Dermis lymphatic vessel endothelial cell (primary cell): ENCODE measurements around the gene ZYX. TPM values are rescaled to one million over a fixed set of nuclear protein-coding genes. Genes with fewer than 3 reads are reported as not detected.

Source experiments
- total RNA-seq: library from RNA; depleted of rRNA; stranded (reverse); fragments of >200 nt; gene quantifications from 2 replicates; pipeline ENCODE4 v1.2.1, GENCODE V29; 2014

Gene ZYX, protein sequence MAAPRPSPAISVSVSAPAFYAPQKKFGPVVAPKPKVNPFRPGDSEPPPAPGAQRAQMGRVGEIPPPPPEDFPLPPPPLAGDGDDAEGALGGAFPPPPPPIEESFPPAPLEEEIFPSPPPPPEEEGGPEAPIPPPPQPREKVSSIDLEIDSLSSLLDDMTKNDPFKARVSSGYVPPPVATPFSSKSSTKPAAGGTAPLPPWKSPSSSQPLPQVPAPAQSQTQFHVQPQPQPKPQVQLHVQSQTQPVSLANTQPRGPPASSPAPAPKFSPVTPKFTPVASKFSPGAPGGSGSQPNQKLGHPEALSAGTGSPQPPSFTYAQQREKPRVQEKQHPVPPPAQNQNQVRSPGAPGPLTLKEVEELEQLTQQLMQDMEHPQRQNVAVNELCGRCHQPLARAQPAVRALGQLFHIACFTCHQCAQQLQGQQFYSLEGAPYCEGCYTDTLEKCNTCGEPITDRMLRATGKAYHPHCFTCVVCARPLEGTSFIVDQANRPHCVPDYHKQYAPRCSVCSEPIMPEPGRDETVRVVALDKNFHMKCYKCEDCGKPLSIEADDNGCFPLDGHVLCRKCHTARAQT
- total RNA-seq = 10.4 and 11.5 TPM in 2 replicates

DNA sequence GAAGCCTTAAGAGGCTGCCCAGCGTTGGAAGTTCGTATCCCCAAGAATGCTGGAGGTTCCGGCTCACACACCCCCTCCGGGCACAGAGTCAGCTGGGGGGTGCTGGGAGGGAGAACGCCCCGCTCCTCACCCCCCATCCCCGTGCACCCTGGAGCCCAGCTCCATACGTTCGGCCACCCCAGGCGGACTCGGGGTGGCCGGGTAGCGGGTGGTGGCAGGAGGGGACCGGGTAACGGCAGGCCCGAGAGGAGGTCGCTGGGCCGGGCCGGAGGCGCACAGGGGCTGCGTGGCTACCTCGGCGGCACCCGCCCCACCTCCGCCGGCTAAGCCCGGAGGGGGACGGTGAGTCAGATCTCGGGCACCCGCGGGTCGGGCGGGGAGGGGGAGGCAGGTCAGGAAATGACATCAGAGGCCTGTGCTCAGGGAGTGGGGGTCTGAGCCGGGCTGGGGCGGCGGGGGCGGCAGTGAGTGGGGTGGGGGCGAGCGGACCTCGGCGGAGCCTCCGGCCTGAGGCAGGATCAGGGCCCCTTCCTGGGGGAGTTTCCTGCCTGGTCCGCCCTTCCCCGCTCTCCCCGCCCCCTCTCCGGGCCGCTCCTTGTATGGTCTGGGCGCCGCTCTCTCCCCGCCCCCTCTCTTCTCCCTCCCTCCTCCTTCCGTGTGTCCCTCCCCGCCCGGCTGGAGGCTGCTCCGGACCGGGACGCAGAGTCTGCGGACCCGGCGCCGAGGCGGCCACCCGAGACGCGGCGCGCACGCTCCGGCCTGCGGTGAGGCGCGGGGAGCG is at the start of gene ZYX:
Gene ZYX (plus strand): TSS at position 700 of the 781 bp plus-strand sequence. CDS start 227 bp downstream, outside the sequence.

DNA sequence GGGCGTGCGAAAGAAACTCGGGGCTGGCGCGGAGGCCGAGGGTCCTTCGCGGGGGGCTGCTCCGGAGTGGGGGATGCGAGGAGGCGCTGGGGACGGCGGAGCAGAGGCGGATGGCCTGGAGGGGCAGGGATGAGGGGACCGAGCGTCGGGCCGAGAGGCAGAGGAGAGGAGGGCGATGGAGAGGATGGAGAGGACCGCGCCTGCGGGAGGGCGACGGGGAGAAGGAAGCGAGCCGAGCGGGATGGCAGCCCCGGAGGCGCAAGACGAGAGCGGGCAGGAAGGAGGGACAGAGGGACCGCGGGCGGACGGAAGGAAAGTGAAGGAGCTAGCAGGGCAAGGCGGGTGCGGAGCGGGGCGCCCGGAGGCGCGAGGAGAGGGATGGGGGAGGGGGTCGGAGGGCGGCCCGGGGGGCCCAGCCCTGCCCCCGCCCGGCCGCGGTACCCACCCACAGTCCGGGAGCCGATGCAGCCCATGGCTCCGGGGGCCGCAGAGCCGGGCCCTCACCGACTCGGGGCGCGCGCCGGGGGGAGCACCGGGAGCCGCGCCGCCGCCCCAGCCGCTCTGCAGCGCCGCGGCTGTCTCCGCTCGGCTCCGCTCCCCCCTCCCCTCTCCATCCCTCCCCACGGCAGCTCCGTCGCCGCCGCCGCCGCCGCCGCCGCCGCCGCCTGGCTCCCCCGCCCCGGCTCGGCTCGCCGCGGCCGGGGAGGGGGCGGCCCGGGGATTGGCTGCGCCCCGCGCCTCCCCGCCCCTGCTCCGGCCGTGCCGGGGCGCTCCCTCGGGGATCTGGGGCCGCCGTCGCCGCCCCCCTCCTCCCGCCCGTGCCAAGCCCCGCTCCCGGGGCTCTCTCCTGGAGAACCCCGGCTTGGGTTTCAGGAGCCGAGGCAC is 18.8 kb upstream of the ZYX start, which contains the start of gene FAM131B:
Gene FAM131B (minus strand): TSS at position 583 of the 885 bp plus-strand sequence. CDS start 110 bp downstream, at position 473.

DNA sequence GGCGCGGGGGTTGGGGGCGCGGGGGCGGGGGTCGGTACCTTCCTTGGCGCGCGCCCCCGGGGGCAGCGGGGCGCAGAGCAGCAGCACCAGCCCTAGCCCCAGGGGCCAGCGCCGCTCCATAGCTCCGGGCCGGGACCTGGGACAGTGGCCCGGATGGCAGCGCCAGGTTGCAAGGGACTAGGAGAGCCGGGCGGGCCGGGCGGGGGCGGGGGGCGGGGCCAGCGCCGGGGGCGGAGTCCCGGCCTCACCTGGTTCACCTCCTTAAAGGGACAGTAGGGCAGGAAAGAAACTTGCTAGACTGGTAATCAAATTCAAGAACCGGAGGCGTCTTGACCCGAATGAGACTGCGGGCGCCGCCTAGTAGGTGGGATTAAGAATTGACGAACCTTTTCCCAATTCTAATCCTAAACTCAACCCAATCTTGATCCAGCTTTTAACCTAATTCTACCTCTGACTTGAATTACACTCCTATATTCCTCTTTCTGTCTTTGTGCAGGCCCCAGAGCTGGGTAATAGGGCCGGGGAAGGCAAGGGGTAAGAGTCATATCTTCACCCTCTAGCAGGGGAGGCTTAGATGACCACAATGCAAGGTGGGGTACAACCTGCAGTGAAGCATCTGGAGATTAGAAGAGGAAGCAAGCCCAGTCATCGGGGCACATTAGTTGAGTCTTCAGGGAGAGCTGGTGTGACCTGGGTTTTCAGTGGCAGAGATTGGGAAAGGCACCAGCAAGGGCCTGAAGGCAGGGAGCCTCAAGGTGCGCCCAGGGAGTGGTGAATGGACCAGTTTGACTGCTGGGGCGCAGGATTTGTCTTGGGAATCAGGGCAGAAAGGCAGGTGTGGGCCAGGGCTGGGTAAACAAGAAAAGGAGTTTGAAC is 27.8 kb downstream of the ZYX start, which contains the start of gene EPHA1:
Gene EPHA1 (minus strand): TSS at position 171 of the 876 bp plus-strand sequence. CDS start 51 bp downstream, at position 120.

Other genes with a start within 250 kb of the ZYX start
- not detected in 2 replicates for gene PIP, start 249.3 kb upstream of the ZYX start, total RNA-seq
- not detected in 2 replicates for gene TAS2R39, start 197.9 kb upstream of the ZYX start, total RNA-seq
- gene TAS2R40, start 159.3 kb upstream of the ZYX start, total RNA-seq = not detected in 2 replicates
- gene GSTK1, start 117.9 kb upstream of the ZYX start, total RNA-seq = 66.9 and 81.5 TPM in 2 replicates
- gene TMEM139, start 96.4 kb upstream of the ZYX start, total RNA-seq = not detected in 2 replicates
- 13.7 and 17.4 TPM in 2 replicates for gene CASP2, start 93.0 kb upstream of the ZYX start, total RNA-seq
- not detected in 2 replicates for gene CLCN1, start 65.2 kb upstream of the ZYX start, total RNA-seq
- gene FAM131B, start 18.6 kb upstream of the ZYX start, total RNA-seq = 0.09 and 0.11 TPM in 2 replicates
- gene EPHA1, start 27.5 kb downstream of the ZYX start, total RNA-seq = 0.11 and 0.17 TPM in 2 replicates
- not detected in 2 replicates for gene TAS2R60, start 62.1 kb downstream of the ZYX start, total RNA-seq
- not detected in 2 replicates for gene TAS2R41, start 96.5 kb downstream of the ZYX start, total RNA-seq
- 0.11 TPM in 1 of 2 replicates, not detected in the other for gene CTAGE15, start 190.5 kb downstream of the ZYX start, total RNA-seq
- 2.9 and 3.8 TPM in 2 replicates for gene TCAF2, start 239.6 kb downstream of the ZYX start, total RNA-seq